SK-N-SH (cell line): ENCODE results near the gene PNP. TPM values are rescaled to one million over a fixed set of nuclear protein-coding genes. Genes with fewer than 3 reads are reported as not detected.

Experiments used
- CTCF ChIA-PET: fragments of 300-600, 350-600 bp; formaldehyde crosslinking; extraction: SDS; loops from one replicate; lab custom pipeline; 2021; lab: Yijun Ruan, JAX
- POLR2A ChIA-PET: fragments of 350-600 bp; sonication (Branson Sonifier 250); formaldehyde crosslinking; extraction: SDS; loops from one replicate; lab custom pipeline; 2020; ENCODE audit warnings: antibody characterized with exemption, inconsistent platforms; lab: Yijun Ruan, JAX
- DNase-seq: peaks from one replicate; pipeline ENCODE4 v3.0.0; 2012
- H2AFZ ChIP-seq: fragments of 200-600 bp; sonication (generic); 2 replicates; pipeline ENCODE4 v1.8.1; 2016; ENCODE audit warnings: antibody characterized with exemption, mild to moderate bottlenecking, low read depth
- H3F3A ChIP-seq: fragments of 200-600 bp; sonication (generic); replicated peaks from 2 replicates; pipeline ENCODE3; 2016; ENCODE audit warnings: antibody characterized with exemption, mild to moderate bottlenecking; ENCODE audit not compliant: insufficient read depth
- H3K27ac ChIP-seq, 2 experiments: fragments of 200-500 bp in 1 of 2; fragments of 200-600 bp in 1 of 2; sonication (Bioruptor generic) in 1 of 2; sonication (generic), shearing (Covaris generic) in 1 of 2; 2 replicates each; pipeline versions ENCODE4 v1.5.1 to v1.6.1; 2014 to 2016; ENCODE audit warnings: low read depth in 2 of 2, inconsistent platforms in 1 of 2, low read length in 1 of 2, mild to moderate bottlenecking in 1 of 2, mixed read lengths in 1 of 2
- H3K27me3 ChIP-seq: fragments of 200-600 bp; sonication (generic), shearing (Covaris generic); 2 replicates; pipeline ENCODE4 v1.6.1; 2016; ENCODE audit warnings: mixed run types; ENCODE audit not compliant: insufficient read depth
- H3K36me3 ChIP-seq, 2 experiments: fragments of 200-500 bp in 1 of 2; fragments of 200-600 bp in 1 of 2; sonication (Bioruptor generic) in 1 of 2; sonication (generic) in 1 of 2; replicated peaks in 1 of 2; 2 replicates each; pipeline versions ENCODE3 to v1.5.1; 2014 to 2016; ENCODE audit warnings: low read length in 1 of 2, mild to moderate bottlenecking in 1 of 2; ENCODE audit not compliant: insufficient read depth in 2 of 2, control insufficient read depth in 1 of 2
- H3K4me1 ChIP-seq, 2 experiments: fragments of 200-500 bp in 1 of 2; fragments of 200-600 bp in 1 of 2; sonication (Bioruptor generic) in 1 of 2; sonication (generic), shearing (Covaris generic) in 1 of 2; 2 replicates each; pipeline versions ENCODE4 v1.5.1 to v1.6.1; 2014 to 2016; ENCODE audit warnings: low read depth in 1 of 2, low read length in 1 of 2, mixed run types in 1 of 2; ENCODE audit not compliant: insufficient read depth in 2 of 2, control insufficient read depth in 1 of 2
- H3K4me2 ChIP-seq: fragments of 200-600 bp; sonication (generic), shearing (Covaris generic); 2 replicates; pipeline ENCODE4 v1.6.1; 2017; ENCODE audit warnings: mixed run types
- H3K4me3 ChIP-seq, 2 experiments: fragments of 200-500 bp in 1 of 2; fragments of 200-600 bp in 1 of 2; sonication (Bioruptor generic) in 1 of 2; sonication (generic), shearing (Covaris generic) in 1 of 2; 2 replicates each; pipeline versions ENCODE4 v1.5.1 to v1.8.1; 2014 to 2016; ENCODE audit warnings: low read depth in 2 of 2, inconsistent platforms in 1 of 2, low read length in 1 of 2, mild to moderate bottlenecking in 1 of 2, mixed read lengths in 1 of 2, moderate library complexity in 1 of 2
- H3K79me2 ChIP-seq: fragments of 200-600 bp; sonication (generic); 2 replicates; pipeline ENCODE4 v1.8.1; 2017; ENCODE audit warnings: mild to moderate bottlenecking; ENCODE audit not compliant: insufficient read depth
- H3K9ac ChIP-seq: fragments of 200-600 bp; sonication (generic); 2 replicates; pipeline ENCODE4 v1.6.1; 2017; ENCODE audit warnings: mixed run types
- H3K9me2 ChIP-seq: fragments of 200-600 bp; sonication (generic); 2 replicates; pipeline ENCODE4 v1.6.1; 2017; ENCODE audit warnings: mixed run types
- H3K9me3 ChIP-seq: fragments of 200-600 bp; sonication (generic); 2 replicates; pipeline ENCODE4 v1.6.1; 2017; ENCODE audit warnings: mixed run types, mild to moderate bottlenecking, moderate library complexity
- H4K20me1 ChIP-seq: fragments of 200-600 bp; sonication (generic); 2 replicates; pipeline ENCODE4 v1.6.1; 2017; ENCODE audit warnings: mild to moderate bottlenecking, mixed run types; ENCODE audit not compliant: insufficient read depth
- EP300 ChIP-seq, 2 experiments: IDR thresholded peaks; 2 replicates each; pipeline versions ENCODE4 v1.4.0 to v1.6.1; 2012; ENCODE audit warnings: borderline replicate concordance in 1 of 2, low read depth in 1 of 2, low read length in 1 of 2
- FOXJ3 ChIP-seq: sonication (generic); formaldehyde crosslinking; IDR thresholded peaks from 2 replicates; pipeline ENCODE4 v1.5.1; 2020; ENCODE audit warnings: mild to moderate bottlenecking, missing genetic modification reagents
- FOXM1 ChIP-seq: IDR thresholded peaks from 2 replicates; pipeline ENCODE4 v1.4.0; 2012; ENCODE audit warnings: low read depth, mild to moderate bottlenecking
- GABPA ChIP-seq: IDR thresholded peaks from 2 replicates; pipeline ENCODE4 v1.4.0; 2012; ENCODE audit warnings: low read depth, mild to moderate bottlenecking
- GATA2 ChIP-seq: sonication (generic); formaldehyde crosslinking; IDR thresholded peaks from 2 replicates; pipeline ENCODE4 v1.5.0; 2020; ENCODE audit warnings: mild to moderate bottlenecking, missing genetic modification reagents
- IRF3 ChIP-seq: fragments of 150-350 bp; IDR thresholded peaks from 2 replicates; pipeline ENCODE4 v1.6.1; 2016; ENCODE audit warnings: mild to moderate bottlenecking, low read depth, low read length
- JUND ChIP-seq: IDR thresholded peaks from 2 replicates; pipeline ENCODE4 v1.4.0; 2012
- MEF2A ChIP-seq: IDR thresholded peaks from 2 replicates; pipeline ENCODE4 v1.4.0; 2012; ENCODE audit warnings: low read depth, borderline replicate concordance
- RCOR1 ChIP-seq: fragments of 150-350 bp; IDR thresholded peaks from 2 replicates; pipeline ENCODE4 v1.6.1; 2017; ENCODE audit warnings: antibody characterized with exemption, low read length
- REST ChIP-seq: IDR thresholded peaks from 2 replicates; pipeline ENCODE4 v1.6.1; 2012; ENCODE audit warnings: mild to moderate bottlenecking, low read depth, low read length, moderate library complexity
- RFX5 ChIP-seq: IDR thresholded peaks from 2 replicates; pipeline ENCODE4 v1.6.1; 2012; ENCODE audit warnings: mild to moderate bottlenecking, improper control_type of control experiment, low read length
- SMC3 ChIP-seq: IDR thresholded peaks from 2 replicates; pipeline ENCODE4 v1.6.1; 2012; ENCODE audit warnings: low read depth, low read length, improper control_type of control experiment
- TAF1 ChIP-seq: IDR thresholded peaks from 2 replicates; pipeline ENCODE4 v1.6.1; 2012; ENCODE audit warnings: low read depth, mild to moderate bottlenecking, low read length, moderate library complexity, borderline replicate concordance
- TEAD4 ChIP-seq: IDR thresholded peaks from 2 replicates; pipeline ENCODE4 v1.4.0; 2012; ENCODE audit warnings: mild to moderate bottlenecking, borderline replicate concordance; ENCODE audit not compliant: insufficient read depth
- YY1 ChIP-seq: IDR thresholded peaks from 2 replicates; pipeline ENCODE4 v1.4.0; 2012; ENCODE audit warnings: low read depth, mild to moderate bottlenecking
- WGBS: methylation state at CpG from one replicate; pipeline ENCODE4 v1.1.6; 2017; ENCODE audit warnings: low lambda C conversion rate; 5-methylcytosine and 5-hydroxymethylcytosine counted together
- polyA plus RNA-seq, 3 experiments: library from polyadenylated mRNA; depleted of rRNA; stranded (reverse); fragments of >200 nt; gene quantifications; 2 replicates each; pipeline ENCODE4 v1.2.3, GENCODE V29; 2012
- TF ChIP-seq, protein P1 (sequence below): IDR thresholded peaks from 2 replicates; pipeline ENCODE4 v1.4.0; 2012; ENCODE audit warnings: low read depth, borderline replicate concordance
- TF ChIP-seq, protein P2 (sequence below): fragments of 150-350 bp; IDR thresholded peaks from 2 replicates; pipeline ENCODE4 v1.6.1; 2017; ENCODE audit warnings: antibody characterized with exemption, low read length, low read depth, borderline replicate concordance
- TF ChIP-seq, protein P3 (sequence below): fragments of 200-600 bp; sonication (generic); IDR thresholded peaks from 2 replicates; pipeline ENCODE4 v1.6.1; 2017; ENCODE audit warnings: antibody characterized with exemption, mild to moderate bottlenecking, moderate library complexity

PNP gene
- polyA plus RNA-seq, 1 of the 3 experiments (the other 2 are of a cell fraction) = 29.8 TPM

GRCh38 chr14:20516921-20517320, 47.7 kb downstream of the PNP start:
- CTCF ChIA-PET = interaction anchor here (1.0 kb wide), 1 partner anchor 13 kb away, joined by 3 read pairs; no protein-coding TSS in a partner anchor
- POLR2A ChIA-PET = no interaction called here
- no peak overlapping the region for H3K4me2 ChIP-seq

More at GRCh38 chr14:20516921-20517320, 47.7 kb downstream of the PNP start:
- Histone ChIP-seq H3K4me3 (no peak overlapping the region), H3K27ac (no peak overlapping the region), H3K9ac (no peak overlapping the region), H3K27me3 (peaks cover 5% of the 10 kb centered on the region; the same call in 1 of the 2 replicates), H3K4me1 (no peaks in the 10 kb centered on the region), H3K9me2 (no peaks in the 10 kb centered on the region), H3K36me3 (no peaks in the 10 kb centered on the region), H4K20me1 (no peaks in the 10 kb centered on the region), H3F3A (no peaks in the 10 kb centered on the region), H3K9me3 (no peaks in the 10 kb centered on the region), H3K79me2 (no peaks in the 10 kb centered on the region), H2AFZ (peak overlapping the region; percentile 50; the same call in 1 of the 2 replicates)
- no peak for DNase-seq
- WGBS = 10% methylated on average over 4 of the region's 4 CpGs
- no peak for TF ChIP-seq RFX5
- TF ChIP-seq, protein P1, sequence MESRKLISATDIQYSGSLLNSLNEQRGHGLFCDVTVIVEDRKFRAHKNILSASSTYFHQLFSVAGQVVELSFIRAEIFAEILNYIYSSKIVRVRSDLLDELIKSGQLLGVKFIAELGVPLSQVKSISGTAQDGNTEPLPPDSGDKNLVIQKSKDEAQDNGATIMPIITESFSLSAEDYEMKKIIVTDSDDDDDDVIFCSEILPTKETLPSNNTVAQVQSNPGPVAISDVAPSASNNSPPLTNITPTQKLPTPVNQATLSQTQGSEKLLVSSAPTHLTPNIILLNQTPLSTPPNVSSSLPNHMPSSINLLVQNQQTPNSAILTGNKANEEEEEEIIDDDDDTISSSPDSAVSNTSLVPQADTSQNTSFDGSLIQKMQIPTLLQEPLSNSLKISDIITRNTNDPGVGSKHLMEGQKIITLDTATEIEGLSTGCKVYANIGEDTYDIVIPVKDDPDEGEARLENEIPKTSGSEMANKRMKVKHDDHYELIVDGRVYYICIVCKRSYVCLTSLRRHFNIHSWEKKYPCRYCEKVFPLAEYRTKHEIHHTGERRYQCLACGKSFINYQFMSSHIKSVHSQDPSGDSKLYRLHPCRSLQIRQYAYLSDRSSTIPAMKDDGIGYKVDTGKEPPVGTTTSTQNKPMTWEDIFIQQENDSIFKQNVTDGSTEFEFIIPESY = no peak
- no peak for TF ChIP-seq FOXM1
- TF ChIP-seq FOXJ3 (CRISPR knock-in tag) = no peak
- TF ChIP-seq REST = no peak
- no peak for TF ChIP-seq TAF1
- TF ChIP-seq YY1 = no peak
- TF ChIP-seq JUND = no peak
- TF ChIP-seq, protein P2, sequence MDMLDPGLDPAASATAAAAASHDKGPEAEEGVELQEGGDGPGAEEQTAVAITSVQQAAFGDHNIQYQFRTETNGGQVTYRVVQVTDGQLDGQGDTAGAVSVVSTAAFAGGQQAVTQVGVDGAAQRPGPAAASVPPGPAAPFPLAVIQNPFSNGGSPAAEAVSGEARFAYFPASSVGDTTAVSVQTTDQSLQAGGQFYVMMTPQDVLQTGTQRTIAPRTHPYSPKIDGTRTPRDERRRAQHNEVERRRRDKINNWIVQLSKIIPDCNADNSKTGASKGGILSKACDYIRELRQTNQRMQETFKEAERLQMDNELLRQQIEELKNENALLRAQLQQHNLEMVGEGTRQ = no peak
- TF ChIP-seq, protein P3, sequence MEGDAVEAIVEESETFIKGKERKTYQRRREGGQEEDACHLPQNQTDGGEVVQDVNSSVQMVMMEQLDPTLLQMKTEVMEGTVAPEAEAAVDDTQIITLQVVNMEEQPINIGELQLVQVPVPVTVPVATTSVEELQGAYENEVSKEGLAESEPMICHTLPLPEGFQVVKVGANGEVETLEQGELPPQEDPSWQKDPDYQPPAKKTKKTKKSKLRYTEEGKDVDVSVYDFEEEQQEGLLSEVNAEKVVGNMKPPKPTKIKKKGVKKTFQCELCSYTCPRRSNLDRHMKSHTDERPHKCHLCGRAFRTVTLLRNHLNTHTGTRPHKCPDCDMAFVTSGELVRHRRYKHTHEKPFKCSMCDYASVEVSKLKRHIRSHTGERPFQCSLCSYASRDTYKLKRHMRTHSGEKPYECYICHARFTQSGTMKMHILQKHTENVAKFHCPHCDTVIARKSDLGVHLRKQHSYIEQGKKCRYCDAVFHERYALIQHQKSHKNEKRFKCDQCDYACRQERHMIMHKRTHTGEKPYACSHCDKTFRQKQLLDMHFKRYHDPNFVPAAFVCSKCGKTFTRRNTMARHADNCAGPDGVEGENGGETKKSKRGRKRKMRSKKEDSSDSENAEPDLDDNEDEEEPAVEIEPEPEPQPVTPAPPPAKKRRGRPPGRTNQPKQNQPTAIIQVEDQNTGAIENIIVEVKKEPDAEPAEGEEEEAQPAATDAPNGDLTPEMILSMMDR = no peak
- no peak for TF ChIP-seq SMC3
- no peak for TF ChIP-seq EP300 (IDR thresholded peaks at IDR 0.05; ENCODE audit: borderline replicate concordance in 1 of 2, low read depth in 1 of 2, low read length in 1 of 2)
- no peak for TF ChIP-seq GATA2 (CRISPR knock-in tag)
- TF ChIP-seq MEF2A = no peak
- TF ChIP-seq TEAD4 = no peak
- TF ChIP-seq IRF3 = no peak
- no peak for TF ChIP-seq GABPA
- no peak for TF ChIP-seq RCOR1
